SK-N-SH (cell line): Measurements from ENCODE around the gene TRIP10.

Source experiments
- CHD2 ChIP-seq: fragments of 150-350 bp; IDR thresholded peaks from 2 replicates; pipeline ENCODE4 v1.6.1; 2018; ENCODE audit warnings: low read length; ENCODE audit not compliant: partially characterized antibody
- EP300 ChIP-seq, 2 experiments: IDR thresholded peaks; 2 replicates each; pipeline versions ENCODE4 v1.4.0 to v1.6.1; 2012; ENCODE audit warnings: borderline replicate concordance in 1 of 2, low read depth in 1 of 2, low read length in 1 of 2
- NFIC ChIP-seq: IDR thresholded peaks from 2 replicates; pipeline ENCODE4 v1.4.0; 2012; ENCODE audit warnings: borderline replicate concordance
- TF ChIP-seq, protein P1 (sequence below): fragments of 200-600 bp; sonication (generic); IDR thresholded peaks from 2 replicates; pipeline ENCODE4 v1.6.1; 2017; ENCODE audit warnings: antibody characterized with exemption, mild to moderate bottlenecking, moderate library complexity

DNA sequence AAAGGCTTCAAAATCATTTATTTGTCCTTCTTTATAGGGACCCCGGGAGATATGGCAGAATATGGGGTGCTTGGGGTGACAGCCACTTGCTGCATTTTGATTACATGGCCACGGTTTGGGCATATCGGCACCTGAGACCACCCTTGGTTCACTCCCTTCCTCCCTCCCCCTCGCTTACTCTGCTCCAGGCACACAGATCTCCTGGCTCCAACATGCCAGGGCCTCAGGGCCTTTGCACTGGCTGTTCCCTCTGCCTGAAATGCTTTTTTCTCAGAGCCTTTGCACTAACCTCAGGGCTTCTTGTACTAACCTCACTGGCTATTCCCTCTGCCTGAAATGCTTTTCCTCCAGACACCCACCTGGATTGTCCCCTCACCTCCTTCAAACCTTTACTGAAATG, 56.8 kb downstream of the TRIP10 start:
- TF ChIP-seq NFIC (no peak), CHD2 (no peak), EP300 (IDR thresholded peaks at IDR 0.05; ENCODE audit: borderline replicate concordance in 1 of 2, low read depth in 1 of 2, low read length in 1 of 2) (no peak)
- TF ChIP-seq, protein P1, sequence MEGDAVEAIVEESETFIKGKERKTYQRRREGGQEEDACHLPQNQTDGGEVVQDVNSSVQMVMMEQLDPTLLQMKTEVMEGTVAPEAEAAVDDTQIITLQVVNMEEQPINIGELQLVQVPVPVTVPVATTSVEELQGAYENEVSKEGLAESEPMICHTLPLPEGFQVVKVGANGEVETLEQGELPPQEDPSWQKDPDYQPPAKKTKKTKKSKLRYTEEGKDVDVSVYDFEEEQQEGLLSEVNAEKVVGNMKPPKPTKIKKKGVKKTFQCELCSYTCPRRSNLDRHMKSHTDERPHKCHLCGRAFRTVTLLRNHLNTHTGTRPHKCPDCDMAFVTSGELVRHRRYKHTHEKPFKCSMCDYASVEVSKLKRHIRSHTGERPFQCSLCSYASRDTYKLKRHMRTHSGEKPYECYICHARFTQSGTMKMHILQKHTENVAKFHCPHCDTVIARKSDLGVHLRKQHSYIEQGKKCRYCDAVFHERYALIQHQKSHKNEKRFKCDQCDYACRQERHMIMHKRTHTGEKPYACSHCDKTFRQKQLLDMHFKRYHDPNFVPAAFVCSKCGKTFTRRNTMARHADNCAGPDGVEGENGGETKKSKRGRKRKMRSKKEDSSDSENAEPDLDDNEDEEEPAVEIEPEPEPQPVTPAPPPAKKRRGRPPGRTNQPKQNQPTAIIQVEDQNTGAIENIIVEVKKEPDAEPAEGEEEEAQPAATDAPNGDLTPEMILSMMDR, result no peak
